H1 (cell line): ENCODE data around the gene SNAP47. TPM values are rescaled to one million over a fixed set of nuclear protein-coding genes. Genes with fewer than 3 reads are reported as not detected.

Experiments
- CEBPB ChIP-seq: IDR thresholded peaks from 2 replicates; pipeline ENCODE4 v1.6.1; 2012; ENCODE audit warnings: low read depth, low read length
- CHD2 ChIP-seq: IDR thresholded peaks from 2 replicates; pipeline ENCODE4 v1.6.1; 2012; ENCODE audit warnings: low read length, improper control_type of control experiment
- EP300 ChIP-seq, 2 experiments: IDR thresholded peaks; 1 replicate in 1 of 2; 2 replicates in 1 of 2; pipeline ENCODE4 v1.6.1; 2011 to 2012; ENCODE audit warnings: low read depth in 2 of 2, low read length in 2 of 2, mild to moderate bottlenecking in 2 of 2, borderline replicate concordance in 1 of 2, inconsistent platforms in 1 of 2, moderate library complexity in 1 of 2
- GABPA ChIP-seq: IDR thresholded peaks from 2 replicates; pipeline ENCODE4 v1.6.1; 2011; ENCODE audit warnings: mild to moderate bottlenecking, low read length, moderate library complexity, borderline replicate concordance; ENCODE audit not compliant: insufficient read depth
- JUN ChIP-seq: IDR thresholded peaks from 2 replicates; pipeline ENCODE4 v1.6.1; 2011; ENCODE audit warnings: low read depth, mild to moderate bottlenecking, improper control_type of control experiment, low read length
- KDM4A ChIP-seq: IDR thresholded peaks from one replicate; pipeline ENCODE4 v1.7.1; 2012; ENCODE audit warnings: low read depth, mild to moderate bottlenecking, moderate library complexity, low read length, inconsistent platforms; ENCODE audit not compliant: severe bottlenecking
- MAX ChIP-seq: IDR thresholded peaks from 2 replicates; pipeline ENCODE4 v1.6.1; 2012; ENCODE audit warnings: inconsistent platforms
- NRF1 ChIP-seq: IDR thresholded peaks from 2 replicates; pipeline ENCODE4 v1.6.1; 2011; ENCODE audit warnings: mild to moderate bottlenecking, low read depth, low read length, improper control_type of control experiment
- POU5F1 ChIP-seq: IDR thresholded peaks from 2 replicates; pipeline ENCODE4 v1.6.1; 2011; ENCODE audit warnings: low read depth, mild to moderate bottlenecking, low read length, moderate library complexity
- SP4 ChIP-seq: IDR thresholded peaks from 2 replicates; pipeline ENCODE4 v1.6.1; 2012; ENCODE audit warnings: low read length, inconsistent platforms
- TAF1 ChIP-seq: IDR thresholded peaks from 2 replicates; pipeline ENCODE4 v1.6.1; 2011; ENCODE audit warnings: mild to moderate bottlenecking, low read depth, low read length
- ZNF274 ChIP-seq: IDR thresholded peaks from 2 replicates; pipeline ENCODE4 v1.7.0; 2012; ENCODE audit warnings: low read length, borderline replicate concordance; ENCODE audit errors: extremely low read depth
- polyA plus RNA-seq, 7 experiments: library from polyadenylated mRNA; depleted of rRNA in 3 of 7; stranded (reverse) in 5 of 7; unstranded in 2 of 7; fragments of >200 nt in 5 of 7; fragments of 200-250 nt in 2 of 7; gene quantifications; 1 replicate in 5 of 7; 2 replicates in 1 of 7; 4 replicates in 1 of 7; pipeline versions ENCODE4 v1.2.1 to v1.2.3, GENCODE V29; 2011 to 2013; ENCODE audit warnings: missing spikeins in 2 of 7, mixed read lengths in 2 of 7
- total RNA-seq: library from RNA; stranded (reverse); fragmentation: NEBNext Ultra II Directional; extraction: Animal tissue kit (Norgen Biotek cat#: 25700); gene quantifications from 2 replicates; pipeline ENCODE4 v1.2.1, GENCODE V29; 2021

The SNAP47 gene
- total and polyA plus RNA-seq, 2 of the 8 experiments (the other 6 are each of a cell fraction or from before 2014, with no cell fraction given), result 37.6 to 42.2 TPM

DNA sequence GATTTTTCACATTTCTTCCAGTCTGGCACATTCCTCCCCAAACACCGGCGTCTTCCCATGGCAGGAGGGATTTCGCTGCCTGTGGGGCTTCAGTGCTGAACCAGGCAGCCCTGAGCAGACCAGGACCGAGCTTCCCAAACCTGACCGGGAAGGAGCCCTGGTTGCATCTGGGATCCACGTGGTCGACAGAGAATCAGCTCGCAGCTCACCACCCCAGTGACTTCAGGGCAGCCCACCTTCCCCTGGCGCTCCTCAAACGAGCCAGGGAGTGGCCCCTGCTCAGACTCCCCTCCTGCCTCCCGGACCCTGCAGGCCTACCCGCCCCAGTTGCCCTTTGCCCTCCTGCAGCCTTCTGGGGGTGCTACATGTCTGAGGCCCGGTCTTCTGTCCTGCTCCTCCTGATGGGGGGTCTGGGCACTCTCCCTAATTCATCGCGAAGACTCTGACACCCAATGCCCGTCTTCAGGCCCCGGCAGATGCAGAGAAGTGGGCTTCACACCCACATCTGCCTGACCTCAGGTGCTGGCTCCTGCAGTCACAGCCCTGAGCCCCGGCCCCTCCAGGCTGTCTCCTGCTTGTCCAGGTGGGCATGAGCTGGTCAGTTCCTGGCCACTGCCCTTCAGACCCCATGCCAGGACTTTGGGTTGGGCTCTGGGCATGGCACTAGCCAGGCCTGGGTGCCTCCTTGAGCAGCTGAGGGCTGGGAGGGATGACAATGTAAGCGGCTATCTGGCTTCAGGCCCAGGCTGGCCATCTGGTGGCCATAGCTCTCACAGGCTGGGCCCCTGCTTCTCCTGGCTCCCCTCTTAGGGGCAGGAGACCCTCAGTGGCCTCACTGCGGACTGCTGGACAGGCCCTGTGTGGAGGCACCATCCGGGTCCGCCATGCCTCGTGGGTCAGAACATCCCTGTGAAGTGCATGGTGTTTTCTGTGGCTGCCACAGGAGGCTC is 54.1 kb downstream of the SNAP47 start (continued):
- TF ChIP-seq MAX, result peak; percentile 69; the same call in 1 of the 2 replicates
- TF ChIP-seq JUN, result no peak
- TF ChIP-seq NRF1, result no peak
- no peak for TF ChIP-seq ZNF274
- TF ChIP-seq CEBPB, result no peak
- TF ChIP-seq KDM4A, result peak; percentile 19
- TF ChIP-seq CHD2, result no peak
- TF ChIP-seq SP4, result no peak
- TF ChIP-seq POU5F1, result no peak
- TF ChIP-seq EP300 (IDR thresholded peaks at IDR 0.05; ENCODE audit: borderline replicate concordance in 1 of 2, low read depth in 2 of 2, low read length in 2 of 2), result no peak
- TF ChIP-seq GABPA, result no peak
- TF ChIP-seq TAF1, result 0 out of 2 replicates have a peak, but pooled peaks have one; percentile 2
